ENCODE results near the gene FRRS1L. TPM values are rescaled to one million over a fixed set of nuclear protein-coding genes. Genes with fewer than 3 reads are reported as not detected.

Gene FRRS1L
- total RNA-seq, 1 experiment from 2014 or later, result 1.0 TPM

- no peak for ATAC-seq
- H3K36me3 Mint-ChIP-seq, result peaks cover 7% of the 10 kb centered on the region; the same call in 1 of the 2 replicates
- CTCF ChIA-PET, result no interaction called here
- H3K4me3 Mint-ChIP-seq, result no peak overlapping the region
- POLR2A ChIA-PET, result no interaction called here
- H3K4me1 Mint-ChIP-seq, result peaks cover 9% of the 10 kb centered on the region
- no peak overlapping the region for H3K27ac Mint-ChIP-seq
- peaks cover 11% of the 10 kb centered on the region for H3K9me3 Mint-ChIP-seq
- DNase-seq (ENCODE audit: low spot score), result no peak
- TF ChIP-seq ATF1 (CRISPR knock-in tag; IDR thresholded peaks at IDR 0.05) (no peak), IRF2 (CRISPR knock-in tag; IDR thresholded peaks at IDR 0.05; ENCODE audit: borderline replicate concordance, low read depth) (no peak), ZNF317 (CRISPR knock-in tag; IDR thresholded peaks at IDR 0.05; ENCODE audit: borderline replicate concordance, low read depth) (no peak), EMX1 (CRISPR knock-in tag; IDR thresholded peaks at IDR 0.05) (no peak), ZNF423 (CRISPR knock-in tag; IDR thresholded peaks at IDR 0.05) (no peak), KAT7 (CRISPR knock-in tag; IDR thresholded peaks at IDR 0.05; ENCODE audit: borderline replicate concordance) (no peak), NR3C1 (CRISPR knock-in tag; conservative IDR thresholded peaks at IDR 0.05; ENCODE audit: low read depth) (no peak), RORB (CRISPR knock-in tag; IDR thresholded peaks at IDR 0.05) (no peak), E2F5 (CRISPR knock-in tag; IDR thresholded peaks at IDR 0.05) (no peak), MLX (CRISPR knock-in tag; IDR thresholded peaks at IDR 0.05) (no peak)
- TF ChIP-seq, protein P1, sequence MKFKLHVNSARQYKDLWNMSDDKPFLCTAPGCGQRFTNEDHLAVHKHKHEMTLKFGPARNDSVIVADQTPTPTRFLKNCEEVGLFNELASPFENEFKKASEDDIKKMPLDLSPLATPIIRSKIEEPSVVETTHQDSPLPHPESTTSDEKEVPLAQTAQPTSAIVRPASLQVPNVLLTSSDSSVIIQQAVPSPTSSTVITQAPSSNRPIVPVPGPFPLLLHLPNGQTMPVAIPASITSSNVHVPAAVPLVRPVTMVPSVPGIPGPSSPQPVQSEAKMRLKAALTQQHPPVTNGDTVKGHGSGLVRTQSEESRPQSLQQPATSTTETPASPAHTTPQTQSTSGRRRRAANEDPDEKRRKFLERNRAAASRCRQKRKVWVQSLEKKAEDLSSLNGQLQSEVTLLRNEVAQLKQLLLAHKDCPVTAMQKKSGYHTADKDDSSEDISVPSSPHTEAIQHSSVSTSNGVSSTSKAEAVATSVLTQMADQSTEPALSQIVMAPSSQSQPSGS (CRISPR knock-in tag; IDR thresholded peaks at IDR 0.05; ENCODE audit: borderline replicate concordance, low read depth), result no peak
- TF ChIP-seq, protein P2, sequence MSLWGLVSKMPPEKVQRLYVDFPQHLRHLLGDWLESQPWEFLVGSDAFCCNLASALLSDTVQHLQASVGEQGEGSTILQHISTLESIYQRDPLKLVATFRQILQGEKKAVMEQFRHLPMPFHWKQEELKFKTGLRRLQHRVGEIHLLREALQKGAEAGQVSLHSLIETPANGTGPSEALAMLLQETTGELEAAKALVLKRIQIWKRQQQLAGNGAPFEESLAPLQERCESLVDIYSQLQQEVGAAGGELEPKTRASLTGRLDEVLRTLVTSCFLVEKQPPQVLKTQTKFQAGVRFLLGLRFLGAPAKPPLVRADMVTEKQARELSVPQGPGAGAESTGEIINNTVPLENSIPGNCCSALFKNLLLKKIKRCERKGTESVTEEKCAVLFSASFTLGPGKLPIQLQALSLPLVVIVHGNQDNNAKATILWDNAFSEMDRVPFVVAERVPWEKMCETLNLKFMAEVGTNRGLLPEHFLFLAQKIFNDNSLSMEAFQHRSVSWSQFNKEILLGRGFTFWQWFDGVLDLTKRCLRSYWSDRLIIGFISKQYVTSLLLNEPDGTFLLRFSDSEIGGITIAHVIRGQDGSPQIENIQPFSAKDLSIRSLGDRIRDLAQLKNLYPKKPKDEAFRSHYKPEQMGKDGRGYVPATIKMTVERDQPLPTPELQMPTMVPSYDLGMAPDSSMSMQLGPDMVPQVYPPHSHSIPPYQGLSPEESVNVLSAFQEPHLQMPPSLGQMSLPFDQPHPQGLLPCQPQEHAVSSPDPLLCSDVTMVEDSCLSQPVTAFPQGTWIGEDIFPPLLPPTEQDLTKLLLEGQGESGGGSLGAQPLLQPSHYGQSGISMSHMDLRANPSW (CRISPR knock-in tag; conservative IDR thresholded peaks at IDR 0.05; ENCODE audit: low read depth), result no peak
- H3K27me3 Mint-ChIP-seq (ENCODE audit: low read depth), result peaks cover 38% of the 10 kb centered on the region
Observed at GRCh38 chr9:109163194-109163593, 3.9 kb downstream of the FRRS1L start.

DNA sequence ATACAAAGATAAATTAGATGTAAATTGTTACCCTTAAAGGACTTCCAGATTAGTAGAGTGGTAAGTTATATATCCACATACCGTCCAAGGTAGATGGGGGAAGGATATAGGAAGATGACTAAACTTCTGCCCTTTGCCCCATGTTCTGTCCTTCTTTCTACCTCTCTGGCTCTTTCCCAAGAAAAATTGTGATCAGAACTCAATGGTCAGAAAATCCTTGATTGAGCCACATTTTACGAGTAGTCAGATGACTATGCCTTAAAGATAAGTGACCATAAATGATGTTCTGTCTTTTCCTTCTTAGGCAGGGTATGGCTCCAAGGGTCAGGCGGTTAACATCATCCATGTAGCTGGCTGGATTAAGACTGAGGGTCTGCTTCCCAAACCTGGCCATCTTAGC, 4.4 kb downstream of the FRRS1L start:
- no peak for ATAC-seq
- TF ChIP-seq SMAD4 (CRISPR knock-in tag; IDR thresholded peaks at IDR 0.05) (no peak), FOXJ3 (CRISPR knock-in tag; IDR thresholded peaks at IDR 0.05; ENCODE audit: borderline replicate concordance) (no peak), GTF2I (CRISPR knock-in tag; conservative IDR thresholded peaks at IDR 0.05) (no peak), ESRRA (CRISPR knock-in tag; IDR thresholded peaks at IDR 0.05; ENCODE audit: borderline replicate concordance) (no peak), ZNF263 (CRISPR knock-in tag; IDR thresholded peaks at IDR 0.05; ENCODE audit: low read depth) (no peak), ZNF138 (CRISPR knock-in tag; conservative IDR thresholded peaks at IDR 0.05) (no peak), CTCF (IDR thresholded peaks at IDR 0.05) (no peak), ZNF416 (CRISPR knock-in tag; IDR thresholded peaks at IDR 0.05) (no peak), ZNF317 (CRISPR knock-in tag; IDR thresholded peaks at IDR 0.05; ENCODE audit: borderline replicate concordance, low read depth) (no peak), PREB (CRISPR knock-in tag; IDR thresholded peaks at IDR 0.05; ENCODE audit: borderline replicate concordance) (no peak)
- TF ChIP-seq, protein P3, sequence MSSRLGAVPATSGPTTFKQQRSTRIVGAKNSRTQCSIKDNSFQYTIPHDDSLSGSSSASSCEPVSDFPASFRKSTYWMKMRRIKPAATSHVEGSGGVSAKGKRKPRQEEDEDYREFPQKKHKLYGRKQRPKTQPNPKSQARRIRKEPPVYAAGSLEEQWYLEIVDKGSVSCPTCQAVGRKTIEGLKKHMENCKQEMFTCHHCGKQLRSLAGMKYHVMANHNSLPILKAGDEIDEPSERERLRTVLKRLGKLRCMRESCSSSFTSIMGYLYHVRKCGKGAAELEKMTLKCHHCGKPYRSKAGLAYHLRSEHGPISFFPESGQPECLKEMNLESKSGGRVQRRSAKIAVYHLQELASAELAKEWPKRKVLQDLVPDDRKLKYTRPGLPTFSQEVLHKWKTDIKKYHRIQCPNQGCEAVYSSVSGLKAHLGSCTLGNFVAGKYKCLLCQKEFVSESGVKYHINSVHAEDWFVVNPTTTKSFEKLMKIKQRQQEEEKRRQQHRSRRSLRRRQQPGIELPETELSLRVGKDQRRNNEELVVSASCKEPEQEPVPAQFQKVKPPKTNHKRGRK (CRISPR knock-in tag; IDR thresholded peaks at IDR 0.05; ENCODE audit: borderline replicate concordance), result no peak
- TF ChIP-seq, protein P4, sequence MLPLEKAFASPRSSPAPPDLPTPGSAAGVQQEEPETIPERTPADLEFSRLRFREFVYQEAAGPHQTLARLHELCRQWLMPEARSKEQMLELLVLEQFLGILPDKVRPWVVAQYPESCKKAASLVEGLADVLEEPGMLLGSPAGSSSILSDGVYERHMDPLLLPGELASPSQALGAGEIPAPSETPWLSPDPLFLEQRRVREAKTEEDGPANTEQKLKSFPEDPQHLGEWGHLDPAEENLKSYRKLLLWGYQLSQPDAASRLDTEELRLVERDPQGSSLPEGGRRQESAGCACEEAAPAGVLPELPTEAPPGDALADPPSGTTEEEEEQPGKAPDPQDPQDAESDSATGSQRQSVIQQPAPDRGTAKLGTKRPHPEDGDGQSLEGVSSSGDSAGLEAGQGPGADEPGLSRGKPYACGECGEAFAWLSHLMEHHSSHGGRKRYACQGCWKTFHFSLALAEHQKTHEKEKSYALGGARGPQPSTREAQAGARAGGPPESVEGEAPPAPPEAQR (CRISPR knock-in tag; IDR thresholded peaks at IDR 0.05), result no peak

More for the DNA sequence above, 4.4 kb downstream of the FRRS1L start:
- no peak overlapping the region for H3K27ac Mint-ChIP-seq
- peaks cover 9% of the 10 kb centered on the region for H3K4me1 Mint-ChIP-seq
- H3K4me3 Mint-ChIP-seq, result no peak overlapping the region
- ChIA-PET POLR2A (no interaction called here), CTCF (no interaction called here)
- peaks cover 11% of the 10 kb centered on the region for H3K9me3 Mint-ChIP-seq
- no peak for DNase-seq (ENCODE audit: low spot score)
- H3K27me3 Mint-ChIP-seq (ENCODE audit: low read depth), result peaks cover 32% of the 10 kb centered on the region
- H3K36me3 Mint-ChIP-seq, result peaks cover 7% of the 10 kb centered on the region; the same call in 1 of the 2 replicates
